ENCODE measurements around the gene RCOR2.

DNA sequence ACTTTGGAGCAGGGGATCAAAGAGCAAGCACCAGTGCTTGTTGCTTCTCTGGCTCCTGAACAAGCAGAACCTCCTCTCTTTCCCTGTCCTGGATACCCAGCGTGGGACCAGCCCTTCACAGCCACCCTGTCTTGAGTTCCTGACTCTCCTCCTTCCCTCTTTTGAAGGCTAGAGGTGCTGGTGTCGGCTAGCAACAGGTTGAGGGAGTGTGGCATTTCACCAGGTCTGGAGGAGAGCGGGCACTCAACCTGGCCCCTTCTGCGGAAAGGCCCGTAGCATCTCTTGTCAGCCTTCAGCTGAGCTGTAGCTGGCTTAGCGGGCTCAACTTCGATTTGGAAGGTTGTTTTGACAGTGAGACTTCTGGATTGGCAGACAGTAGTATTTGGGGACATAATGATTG is 26.6 kb downstream of the RCOR2 start:
- TF ChIP-seq CTCF (conservative IDR thresholded peaks at IDR 0.05 in 1 of 2, IDR thresholded peaks at IDR 0.05 in 1 of 2; ENCODE audit: low read depth in 1 of 2, low read length in 2 of 2) (no peak), EZH2 (IDR thresholded peaks at IDR 0.05; ENCODE audit: low read length, missing control alignments) (no peak)
